ENCODE measurements around the gene QRSL1. TPM values are rescaled to one million over a fixed set of nuclear protein-coding genes. Genes with fewer than 3 reads are reported as not detected.

QRSL1 gene
- total RNA-seq, 1 experiment from 2014 or later, result 61.4 TPM

GRCh38 chr6:106639812-106640211 lies 10.4 kb downstream of the QRSL1 start:
- Histone ChIP-seq H3K9ac (ENCODE audit: low read length) (peak overlapping the region; percentile 37), H3K27me3 (ENCODE audit: low read length) (no peaks in the 10 kb centered on the region), H3K4me3 (ENCODE audit: low read length) (no peak overlapping the region), H3K36me3 (ENCODE audit: insufficient read depth, low read length) (peaks cover 50% of the 10 kb centered on the region), H3K27ac (ENCODE audit: low read length) (peak overlapping the region; percentile 97), H2AFZ (ENCODE audit: low read length) (no peak overlapping the region), H3K9me2 (replicated peaks; ENCODE audit: insufficient read depth, low read length) (no peaks in the 10 kb centered on the region), H3K4me2 (ENCODE audit: low read depth, low read length, poor library complexity, severe bottlenecking) (peak overlapping the region; percentile 43), H3K9me3 (ENCODE audit: low read length) (no peaks in the 10 kb centered on the region), H4K20me1 (ENCODE audit: insufficient read depth, low read depth, low read length) (no peaks in the 10 kb centered on the region), H3K79me2 (ENCODE audit: low read length) (peaks cover 64% of the 10 kb centered on the region), H3K4me1 (ENCODE audit: low read length) (peaks cover 60% of the 10 kb centered on the region)
- peak; percentile 53 for DNase-seq

- no peak for DNase-seq
- Histone ChIP-seq H3K4me1 (ENCODE audit: low read length) (peaks cover 53% of the 10 kb centered on the region), H3K36me3 (ENCODE audit: insufficient read depth, low read length) (peaks cover 65% of the 10 kb centered on the region), H2AFZ (ENCODE audit: low read length) (no peak overlapping the region), H3K79me2 (ENCODE audit: low read length) (peaks cover 66% of the 10 kb centered on the region), H3K9me3 (ENCODE audit: low read length) (no peaks in the 10 kb centered on the region), H3K9me2 (replicated peaks; ENCODE audit: insufficient read depth, low read length) (no peaks in the 10 kb centered on the region), H3K27ac (ENCODE audit: low read length) (no peak overlapping the region), H3K27me3 (ENCODE audit: low read length) (no peaks in the 10 kb centered on the region), H3K4me2 (ENCODE audit: low read depth, low read length, poor library complexity, severe bottlenecking) (no peak overlapping the region), H3K4me3 (ENCODE audit: low read length) (no peak overlapping the region), H4K20me1 (ENCODE audit: insufficient read depth, low read depth, low read length) (no peaks in the 10 kb centered on the region), H3K9ac (ENCODE audit: low read length) (no peak overlapping the region)
Measured at GRCh38 chr6:106642476-106642875, 13.1 kb downstream of the QRSL1 start.

- H3K79me2 ChIP-seq (ENCODE audit: low read length), result peaks cover 63% of the 10 kb centered on the region
- H3K27ac ChIP-seq (ENCODE audit: low read length), result no peak overlapping the region
- H3K4me3 ChIP-seq (ENCODE audit: low read length), result no peak overlapping the region
- H3K36me3 ChIP-seq (ENCODE audit: insufficient read depth, low read length), result peaks cover 65% of the 10 kb centered on the region
- no peaks in the 10 kb centered on the region for H3K9me2 ChIP-seq (replicated peaks; ENCODE audit: insufficient read depth, low read length)
- no peak overlapping the region for H2AFZ ChIP-seq (ENCODE audit: low read length)
- peaks cover 52% of the 10 kb centered on the region for H3K4me1 ChIP-seq (ENCODE audit: low read length)
- no peak overlapping the region for H3K9ac ChIP-seq (ENCODE audit: low read length)
- H3K4me2 ChIP-seq (ENCODE audit: low read depth, low read length, poor library complexity, severe bottlenecking), result no peak overlapping the region
- H3K9me3 ChIP-seq (ENCODE audit: low read length), result no peaks in the 10 kb centered on the region
- no peaks in the 10 kb centered on the region for H3K27me3 ChIP-seq (ENCODE audit: low read length)
- H4K20me1 ChIP-seq (ENCODE audit: insufficient read depth, low read depth, low read length), result no peaks in the 10 kb centered on the region
- no peak for DNase-seq
Measured at GRCh38 chr6:106643061-106643460, 13.7 kb downstream of the QRSL1 start.

GRCh38 chr6:106648651-106649308 lies 19.4 kb downstream of the QRSL1 start:
- Histone ChIP-seq H3K36me3 (ENCODE audit: insufficient read depth, low read length) (peaks cover 69% of the 10 kb centered on the region), H3K79me2 (ENCODE audit: low read length) (peaks cover 56% of the 10 kb centered on the region), H3K9ac (ENCODE audit: low read length) (peak overlapping the region; percentile 73), H3K4me2 (ENCODE audit: low read depth, low read length, poor library complexity, severe bottlenecking) (peak overlapping the region; percentile 96), H3K4me3 (ENCODE audit: low read length) (peak overlapping the region; percentile 65), H3K27me3 (ENCODE audit: low read length) (no peaks in the 10 kb centered on the region), H3K4me1 (ENCODE audit: low read length) (peaks cover 73% of the 10 kb centered on the region), H4K20me1 (ENCODE audit: insufficient read depth, low read depth, low read length) (no peaks in the 10 kb centered on the region), H3K9me3 (ENCODE audit: low read length) (no peaks in the 10 kb centered on the region), H3K9me2 (replicated peaks; ENCODE audit: insufficient read depth, low read length) (no peaks in the 10 kb centered on the region), H2AFZ (ENCODE audit: low read length) (no peak overlapping the region), H3K27ac (ENCODE audit: low read length) (peak overlapping the region; percentile 100)
- peak; percentile 96 for DNase-seq

- H3K79me2 ChIP-seq (ENCODE audit: low read length), result peaks cover 23% of the 10 kb centered on the region
- peak overlapping the region; percentile 57 for H3K27ac ChIP-seq (ENCODE audit: low read length)
- H3K9ac ChIP-seq (ENCODE audit: low read length), result no peak overlapping the region
- H3K9me2 ChIP-seq (replicated peaks; ENCODE audit: insufficient read depth, low read length), result no peaks in the 10 kb centered on the region
- H3K4me3 ChIP-seq (ENCODE audit: low read length), result no peak overlapping the region
- no peaks in the 10 kb centered on the region for H4K20me1 ChIP-seq (ENCODE audit: insufficient read depth, low read depth, low read length)
- H2AFZ ChIP-seq (ENCODE audit: low read length), result no peak overlapping the region
- no peak overlapping the region for H3K4me2 ChIP-seq (ENCODE audit: low read depth, low read length, poor library complexity, severe bottlenecking)
- H3K9me3 ChIP-seq (ENCODE audit: low read length), result no peaks in the 10 kb centered on the region
- H3K36me3 ChIP-seq (ENCODE audit: insufficient read depth, low read length), result peaks cover 82% of the 10 kb centered on the region
- DNase-seq, result no peak
- no peaks in the 10 kb centered on the region for H3K27me3 ChIP-seq (ENCODE audit: low read length)
- H3K4me1 ChIP-seq (ENCODE audit: low read length), result peaks cover 20% of the 10 kb centered on the region
Measured at GRCh38 chr6:106658469-106658868, 29.1 kb downstream of the QRSL1 start.

- Histone ChIP-seq H3K4me3 (ENCODE audit: low read length) (no peak overlapping the region), H3K4me1 (ENCODE audit: low read length) (peaks cover 30% of the 10 kb centered on the region), H4K20me1 (ENCODE audit: insufficient read depth, low read depth, low read length) (no peaks in the 10 kb centered on the region), H3K27ac (ENCODE audit: low read length) (peak overlapping the region; percentile 51), H3K27me3 (ENCODE audit: low read length) (no peaks in the 10 kb centered on the region), H3K4me2 (ENCODE audit: low read depth, low read length, poor library complexity, severe bottlenecking) (no peak overlapping the region), H3K9me3 (ENCODE audit: low read length) (no peaks in the 10 kb centered on the region), H3K79me2 (ENCODE audit: low read length) (peaks cover 20% of the 10 kb centered on the region), H2AFZ (ENCODE audit: low read length) (no peak overlapping the region), H3K36me3 (ENCODE audit: insufficient read depth, low read length) (peaks cover 82% of the 10 kb centered on the region), H3K9ac (ENCODE audit: low read length) (no peak overlapping the region), H3K9me2 (replicated peaks; ENCODE audit: insufficient read depth, low read length) (no peaks in the 10 kb centered on the region)
- no peak for DNase-seq
Measured at GRCh38 chr6:106659859-106660258, 30.5 kb downstream of the QRSL1 start.

GRCh38 chr6:106662458-106662857 lies 33.1 kb downstream of the QRSL1 start:
- Histone ChIP-seq H3K4me1 (ENCODE audit: low read length) (peaks cover 53% of the 10 kb centered on the region), H3K79me2 (ENCODE audit: low read length) (peaks cover 18% of the 10 kb centered on the region), H3K9ac (ENCODE audit: low read length) (no peak overlapping the region), H3K9me2 (replicated peaks; ENCODE audit: insufficient read depth, low read length) (no peaks in the 10 kb centered on the region), H3K36me3 (ENCODE audit: insufficient read depth, low read length) (peaks cover 73% of the 10 kb centered on the region), H3K9me3 (ENCODE audit: low read length) (no peaks in the 10 kb centered on the region), H3K27me3 (ENCODE audit: low read length) (no peaks in the 10 kb centered on the region), H4K20me1 (ENCODE audit: insufficient read depth, low read depth, low read length) (no peaks in the 10 kb centered on the region), H2AFZ (ENCODE audit: low read length) (no peak overlapping the region), H3K4me3 (ENCODE audit: low read length) (no peak overlapping the region), H3K4me2 (ENCODE audit: low read depth, low read length, poor library complexity, severe bottlenecking) (no peak overlapping the region), H3K27ac (ENCODE audit: low read length) (peak overlapping the region; percentile 95)
- DNase-seq, result no peak

- Histone ChIP-seq H3K27ac (ENCODE audit: low read length) (peak overlapping the region; percentile 95), H4K20me1 (ENCODE audit: insufficient read depth, low read depth, low read length) (no peaks in the 10 kb centered on the region), H3K36me3 (ENCODE audit: insufficient read depth, low read length) (peaks cover 48% of the 10 kb centered on the region), H2AFZ (ENCODE audit: low read length) (no peak overlapping the region), H3K4me3 (ENCODE audit: low read length) (peak overlapping the region; percentile 29; the same call in 1 of the 2 replicates), H3K9me2 (replicated peaks; ENCODE audit: insufficient read depth, low read length) (no peaks in the 10 kb centered on the region), H3K9me3 (ENCODE audit: low read length) (no peaks in the 10 kb centered on the region), H3K4me1 (ENCODE audit: low read length) (peaks cover 67% of the 10 kb centered on the region), H3K4me2 (ENCODE audit: low read depth, low read length, poor library complexity, severe bottlenecking) (peak overlapping the region; percentile 55), H3K79me2 (ENCODE audit: low read length) (no peaks in the 10 kb centered on the region), H3K27me3 (ENCODE audit: low read length) (no peaks in the 10 kb centered on the region), H3K9ac (ENCODE audit: low read length) (peak overlapping the region; percentile 48)
- peak; percentile 97 for DNase-seq
Measured at GRCh38 chr6:106666282-106667021, 37.1 kb downstream of the QRSL1 start.
